Ovary (tissue), 3 donors: Measurements from ENCODE around the gene DLG5.

Source experiments
- POLR2A ChIP-seq: fragments of 450-650 bp; IDR thresholded peaks from one replicate; pipeline ENCODE4 v1.6.1; 2017; ENCODE audit warnings: antibody characterized with exemption, mild to moderate bottlenecking, moderate library complexity
- TF ChIP-seq, protein P1 (sequence below), 3 donors: fragments of 450-650 bp in 2 of 3; fragments of 200-600 bp in 1 of 3; IDR thresholded peaks; one replicate each; pipeline versions ENCODE4 v1.5.1 to v1.8.0; 2016 to 2022; ENCODE audit warnings: antibody characterized with exemption in 3 of 3, mild to moderate bottlenecking in 1 of 3
- donor health status: DM: no; HTN: no; CAD: no.

DNA sequence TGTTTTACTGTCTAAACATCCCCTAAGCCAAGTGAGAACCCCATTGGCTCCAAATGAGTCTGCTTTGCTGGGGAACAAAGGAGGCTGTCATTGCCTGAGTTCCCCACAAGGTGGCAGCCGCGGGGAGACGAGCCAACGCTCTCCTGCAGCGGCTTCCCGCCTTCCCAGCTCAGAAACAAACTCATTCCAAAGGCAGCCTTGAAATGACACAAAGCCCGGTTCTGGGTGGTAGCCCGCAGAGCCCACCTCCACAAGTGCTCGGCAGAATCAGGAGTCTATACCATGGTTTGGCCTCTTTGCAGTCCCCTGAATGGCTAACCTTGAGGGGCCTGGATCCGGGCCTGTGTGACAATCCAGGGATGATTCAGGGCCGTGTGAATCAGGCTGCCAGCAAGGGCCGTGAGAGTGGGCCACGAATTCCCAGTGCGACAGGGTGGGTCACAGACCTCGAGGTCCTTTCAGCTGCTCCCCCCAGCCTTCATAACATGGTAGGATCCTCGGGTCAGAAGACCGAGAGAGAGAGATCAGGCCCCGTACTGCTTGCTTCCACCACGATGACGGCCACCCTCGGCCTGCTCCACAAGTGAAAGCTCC is 79.7 kb downstream of the DLG5 start:
- TF ChIP-seq, protein P1, sequence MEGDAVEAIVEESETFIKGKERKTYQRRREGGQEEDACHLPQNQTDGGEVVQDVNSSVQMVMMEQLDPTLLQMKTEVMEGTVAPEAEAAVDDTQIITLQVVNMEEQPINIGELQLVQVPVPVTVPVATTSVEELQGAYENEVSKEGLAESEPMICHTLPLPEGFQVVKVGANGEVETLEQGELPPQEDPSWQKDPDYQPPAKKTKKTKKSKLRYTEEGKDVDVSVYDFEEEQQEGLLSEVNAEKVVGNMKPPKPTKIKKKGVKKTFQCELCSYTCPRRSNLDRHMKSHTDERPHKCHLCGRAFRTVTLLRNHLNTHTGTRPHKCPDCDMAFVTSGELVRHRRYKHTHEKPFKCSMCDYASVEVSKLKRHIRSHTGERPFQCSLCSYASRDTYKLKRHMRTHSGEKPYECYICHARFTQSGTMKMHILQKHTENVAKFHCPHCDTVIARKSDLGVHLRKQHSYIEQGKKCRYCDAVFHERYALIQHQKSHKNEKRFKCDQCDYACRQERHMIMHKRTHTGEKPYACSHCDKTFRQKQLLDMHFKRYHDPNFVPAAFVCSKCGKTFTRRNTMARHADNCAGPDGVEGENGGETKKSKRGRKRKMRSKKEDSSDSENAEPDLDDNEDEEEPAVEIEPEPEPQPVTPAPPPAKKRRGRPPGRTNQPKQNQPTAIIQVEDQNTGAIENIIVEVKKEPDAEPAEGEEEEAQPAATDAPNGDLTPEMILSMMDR (IDR thresholded peaks at IDR 0.05): peak; percentile 91 to 96 (median 94)
- TF ChIP-seq POLR2A: no peak
